Mononuclear cell (primary cell): ENCODE results near the gene ABCB9. TPM values are rescaled to one million over a fixed set of nuclear protein-coding genes. Genes with fewer than 3 reads are reported as not detected.

Source experiments
- H3K27me3 ChIP-seq: 2 replicates; pipeline ENCODE4 v1.6.0; 2011; ENCODE audit warnings: low read length, control low read depth; ENCODE audit not compliant: insufficient read depth
- H3K4me1 ChIP-seq: 2 replicates; pipeline ENCODE4 v1.5.1; 2011; ENCODE audit warnings: mild to moderate bottlenecking, low read length, control low read depth; ENCODE audit not compliant: insufficient read depth
- H3K4me3 ChIP-seq: 2 replicates; pipeline ENCODE4 v1.5.1; 2011; ENCODE audit warnings: mild to moderate bottlenecking, low read length, moderate library complexity
- H3K9me3 ChIP-seq: 2 replicates; pipeline ENCODE4 v1.5.1; 2011; ENCODE audit warnings: low read depth, mild to moderate bottlenecking, control low read depth, low read length
- total RNA-seq: library from RNA; depleted of rRNA; stranded (reverse); fragments of >200 nt; gene quantifications from one replicate; pipeline ENCODE4 v1.2.3, GENCODE V29; 2012

The ABCB9 gene
- total RNA-seq, 1 donor = 2.1 TPM

- Histone ChIP-seq H3K9me3 (no peaks in the 10 kb centered on the region), H3K27me3 (no peaks in the 10 kb centered on the region), H3K4me3 (no peak overlapping the region), H3K4me1 (no peaks in the 10 kb centered on the region)
These were observed 32.1 kb upstream of the ABCB9 start for GRCh38 chr12:122998316-122998715.

- no peaks in the 10 kb centered on the region for H3K27me3 ChIP-seq
- no peaks in the 10 kb centered on the region for H3K4me1 ChIP-seq
- no peak overlapping the region for H3K4me3 ChIP-seq
- H3K9me3 ChIP-seq = no peaks in the 10 kb centered on the region
These were observed 31.3 kb upstream of the ABCB9 start for GRCh38 chr12:122997343-122998250.

- Histone ChIP-seq H3K4me1 (no peaks in the 10 kb centered on the region), H3K4me3 (no peak overlapping the region), H3K9me3 (no peaks in the 10 kb centered on the region), H3K27me3 (no peaks in the 10 kb centered on the region)
These were observed 30.5 kb upstream of the ABCB9 start for GRCh38 chr12:122996621-122997342.

GRCh38 chr12:122996188-122996601 lies 29.9 kb upstream of the ABCB9 start:
- Histone ChIP-seq H3K27me3 (no peaks in the 10 kb centered on the region), H3K9me3 (no peaks in the 10 kb centered on the region), H3K4me3 (no peak overlapping the region), H3K4me1 (no peaks in the 10 kb centered on the region)

GRCh38 chr12:122995503-122996187 lies 29.4 kb upstream of the ABCB9 start:
- Histone ChIP-seq H3K4me3 (no peak overlapping the region), H3K4me1 (no peaks in the 10 kb centered on the region), H3K27me3 (no peaks in the 10 kb centered on the region), H3K9me3 (no peaks in the 10 kb centered on the region)

GRCh38 chr12:122994781-122995502 lies 28.7 kb upstream of the ABCB9 start:
- no peak overlapping the region for H3K4me3 ChIP-seq
- H3K9me3 ChIP-seq = no peaks in the 10 kb centered on the region
- no peaks in the 10 kb centered on the region for H3K27me3 ChIP-seq
- H3K4me1 ChIP-seq = no peaks in the 10 kb centered on the region

GRCh38 chr12:122994140-122994675 lies 27.9 kb upstream of the ABCB9 start:
- no peaks in the 10 kb centered on the region for H3K4me1 ChIP-seq
- H3K9me3 ChIP-seq = no peaks in the 10 kb centered on the region
- H3K27me3 ChIP-seq = no peaks in the 10 kb centered on the region
- H3K4me3 ChIP-seq = no peak overlapping the region

- Histone ChIP-seq H3K4me3 (no peak overlapping the region), H3K27me3 (no peaks in the 10 kb centered on the region), H3K4me1 (no peaks in the 10 kb centered on the region), H3K9me3 (no peaks in the 10 kb centered on the region)
These were observed 26.1 kb upstream of the ABCB9 start for GRCh38 chr12:122992386-122992785.

- H3K9me3 ChIP-seq = no peaks in the 10 kb centered on the region
- H3K4me1 ChIP-seq = no peaks in the 10 kb centered on the region
- H3K4me3 ChIP-seq = no peak overlapping the region
- no peaks in the 10 kb centered on the region for H3K27me3 ChIP-seq
These were observed 25.5 kb upstream of the ABCB9 start for GRCh38 chr12:122991623-122992275.

- no peaks in the 10 kb centered on the region for H3K9me3 ChIP-seq
- H3K4me3 ChIP-seq = no peak overlapping the region
- no peaks in the 10 kb centered on the region for H3K27me3 ChIP-seq
- no peaks in the 10 kb centered on the region for H3K4me1 ChIP-seq
These were observed 24.8 kb upstream of the ABCB9 start for GRCh38 chr12:122990961-122991622.

GRCh38 chr12:122990561-122990960 lies 24.3 kb upstream of the ABCB9 start:
- H3K4me1 ChIP-seq = no peaks in the 10 kb centered on the region
- no peaks in the 10 kb centered on the region for H3K27me3 ChIP-seq
- no peak overlapping the region for H3K4me3 ChIP-seq
- no peaks in the 10 kb centered on the region for H3K9me3 ChIP-seq

- H3K4me3 ChIP-seq = no peak overlapping the region
- H3K4me1 ChIP-seq = peaks cover 4% of the 10 kb centered on the region
- H3K9me3 ChIP-seq = no peaks in the 10 kb centered on the region
- H3K27me3 ChIP-seq = no peaks in the 10 kb centered on the region
These were observed 23.7 kb upstream of the ABCB9 start for GRCh38 chr12:122989874-122990419.

- Histone ChIP-seq H3K4me1 (peaks cover 10% of the 10 kb centered on the region), H3K4me3 (no peak overlapping the region), H3K9me3 (no peaks in the 10 kb centered on the region), H3K27me3 (no peaks in the 10 kb centered on the region)
These were observed 23.1 kb upstream of the ABCB9 start for GRCh38 chr12:122989225-122989839.
